Measurements from ENCODE around the gene MAEA.
"Not testable (repeated sequence)": the region's sequence is repeated elsewhere in the genome, so short reads cannot be mapped to it uniquely, and the experiment has no call there.

The MAEA gene

GRCh38 chr4:1370321-1371124 is 80.8 kb downstream of the MAEA start:
- no peak for FAIRE-seq

GRCh38 chr4:1371176-1372165 is 81.8 kb downstream of the MAEA start:
- FAIRE-seq = no peak

GRCh38 chr4:1372576-1372975 is 82.9 kb downstream of the MAEA start:
- not testable (repeated sequence) for FAIRE-seq

- FAIRE-seq = no peak
These were observed 84.4 kb downstream of the MAEA start for GRCh38 chr4:1373892-1374705.

- no peak for FAIRE-seq
These were observed 85.0 kb downstream of the MAEA start for GRCh38 chr4:1374706-1375045.

GRCh38 chr4:1375051-1375721 is 85.5 kb downstream of the MAEA start:
- FAIRE-seq = no peak

GRCh38 chr4:1375761-1376322 is 86.2 kb downstream of the MAEA start:
- FAIRE-seq = no peak

- no peak for FAIRE-seq
These were observed 86.7 kb downstream of the MAEA start for GRCh38 chr4:1376391-1376840.

GRCh38 chr4:1376841-1377605 is 87.3 kb downstream of the MAEA start:
- FAIRE-seq = no peak

GRCh38 chr4:1377606-1378261 is 88.0 kb downstream of the MAEA start:
- FAIRE-seq = no peak

GRCh38 chr4:1378559-1379231 is 89.0 kb downstream of the MAEA start:
- FAIRE-seq = no peak

- FAIRE-seq = no peak
These were observed 89.7 kb downstream of the MAEA start for GRCh38 chr4:1379351-1379781.

GRCh38 chr4:1379801-1380331 is 90.2 kb downstream of the MAEA start:
- no peak for FAIRE-seq

GRCh38 chr4:1380368-1381151 is 90.9 kb downstream of the MAEA start:
- no peak for FAIRE-seq

- FAIRE-seq = no peak
These were observed 91.5 kb downstream of the MAEA start for GRCh38 chr4:1381181-1381621.

- FAIRE-seq = no peak
These were observed 92.4 kb downstream of the MAEA start for GRCh38 chr4:1381944-1382541.

GRCh38 chr4:1382776-1383727 is 93.4 kb downstream of the MAEA start:
- no peak for FAIRE-seq
